ENCODE measurements around the gene REEP5.
"Not testable (repeated sequence)": the region's sequence is repeated elsewhere in the genome, so short reads cannot be mapped to it uniquely, and the experiment has no call there.

The REEP5 gene

DNA sequence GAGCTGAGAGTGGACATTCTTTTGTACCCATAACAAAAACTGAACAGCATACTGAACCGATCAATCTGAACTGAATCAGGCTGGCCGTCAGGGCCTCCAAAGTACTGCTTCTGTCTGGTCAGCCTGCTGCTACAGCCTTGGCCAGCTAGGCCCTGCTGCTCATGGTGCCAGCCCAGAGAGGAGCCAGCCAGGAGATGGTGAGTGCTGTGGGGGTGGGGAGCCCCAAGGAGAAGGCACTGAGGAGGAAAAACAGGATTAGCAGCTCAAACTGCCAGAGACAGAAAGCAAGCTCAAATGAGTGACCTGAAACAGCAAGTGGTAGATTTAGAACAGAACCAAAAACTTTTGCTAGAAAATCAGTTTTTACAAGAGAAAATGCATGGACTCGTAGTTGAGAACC lies 37.0 kb downstream of the REEP5 start:
- no peak for DNase-seq (ENCODE audit: low spot score)

DNA sequence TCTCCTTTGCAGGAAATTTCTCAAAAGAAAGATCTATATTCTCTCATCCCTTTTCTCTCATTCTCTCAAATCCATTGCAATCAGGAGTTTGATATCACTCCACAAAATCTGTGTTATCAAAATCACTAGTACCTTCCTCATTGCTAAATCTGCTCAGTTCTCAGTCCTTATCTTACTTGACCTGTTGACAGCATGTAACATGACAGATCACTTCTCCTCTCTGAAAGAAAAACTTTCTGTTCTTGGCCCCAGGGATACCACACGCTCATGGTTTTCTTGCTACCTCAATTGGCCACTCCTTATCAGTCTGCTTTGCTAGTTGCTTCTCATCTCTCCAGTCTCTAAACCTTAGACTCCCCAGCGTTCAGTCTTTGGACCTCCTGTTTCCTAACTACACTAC lies 38.8 kb downstream of the REEP5 start:
- DNase-seq (ENCODE audit: low spot score), result no peak

GRCh38 chr5:112880219-112880964 lies 41.6 kb downstream of the REEP5 start:
- no peak for DNase-seq (ENCODE audit: low spot score)

DNA sequence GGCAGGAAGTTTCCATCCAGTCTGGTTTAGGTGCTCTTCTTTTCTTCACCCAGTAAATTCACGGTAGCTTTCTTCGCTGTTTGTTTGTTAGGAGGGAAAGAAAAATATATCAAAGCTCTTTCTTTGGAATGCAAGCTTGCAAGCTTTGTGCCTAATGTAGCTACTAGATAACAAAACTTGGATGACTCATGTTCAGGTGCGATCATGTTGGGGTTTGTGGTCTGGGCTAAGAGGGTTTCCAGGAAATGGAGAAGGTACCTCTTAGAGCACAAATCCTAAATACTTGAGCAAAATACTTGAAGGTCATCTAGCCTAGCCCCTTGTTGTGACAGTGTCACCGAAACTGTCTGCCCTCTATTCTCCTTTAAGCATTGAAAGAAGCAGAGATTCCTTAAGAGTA lies 43.3 kb downstream of the REEP5 start:
- DNase-seq (ENCODE audit: low spot score), result no peak

DNA sequence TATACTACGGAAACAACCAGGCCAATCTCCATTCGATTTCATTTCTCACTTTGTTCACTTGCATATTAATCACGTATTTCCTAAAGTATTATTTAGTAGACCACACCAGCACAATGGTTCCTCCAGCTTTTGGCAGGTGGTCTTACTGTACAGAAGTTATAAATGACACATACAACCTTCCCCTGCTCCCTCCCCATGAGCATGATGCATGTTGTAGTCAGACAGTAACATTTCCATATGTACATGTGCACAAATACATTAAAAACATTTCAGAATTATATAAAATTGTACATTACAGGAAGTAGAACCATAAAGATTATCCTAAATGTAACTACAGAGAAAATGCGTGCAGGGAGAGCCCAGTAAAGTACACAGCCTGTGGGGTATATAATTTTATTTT lies 43.9 kb downstream of the REEP5 start:
- DNase-seq (ENCODE audit: low spot score), result no peak

- no peak for DNase-seq (ENCODE audit: low spot score)
Observed at GRCh38 chr5:112876362-112876761, 45.7 kb downstream of the REEP5 start.

DNA sequence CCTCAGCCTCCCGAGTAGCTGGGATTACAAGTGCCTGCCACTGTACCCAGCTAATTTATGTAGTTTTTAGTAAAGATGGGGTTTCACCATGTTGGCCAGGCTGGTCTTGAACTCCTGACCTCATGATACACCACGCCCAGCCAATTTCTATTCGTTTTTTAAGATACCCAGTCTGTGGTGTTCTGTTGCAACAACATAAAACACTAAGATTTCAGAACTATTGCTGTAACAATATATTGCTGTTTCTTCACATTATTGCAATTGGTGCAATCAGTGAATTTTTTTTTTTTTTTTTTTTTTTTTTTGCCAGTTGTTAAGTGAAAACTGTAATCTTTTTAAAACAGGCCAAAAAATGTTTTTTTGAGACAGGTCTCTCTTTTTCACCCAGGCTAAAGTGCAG lies 51.1 kb downstream of the REEP5 start:
- DNase-seq (ENCODE audit: low spot score), result no peak

DNA sequence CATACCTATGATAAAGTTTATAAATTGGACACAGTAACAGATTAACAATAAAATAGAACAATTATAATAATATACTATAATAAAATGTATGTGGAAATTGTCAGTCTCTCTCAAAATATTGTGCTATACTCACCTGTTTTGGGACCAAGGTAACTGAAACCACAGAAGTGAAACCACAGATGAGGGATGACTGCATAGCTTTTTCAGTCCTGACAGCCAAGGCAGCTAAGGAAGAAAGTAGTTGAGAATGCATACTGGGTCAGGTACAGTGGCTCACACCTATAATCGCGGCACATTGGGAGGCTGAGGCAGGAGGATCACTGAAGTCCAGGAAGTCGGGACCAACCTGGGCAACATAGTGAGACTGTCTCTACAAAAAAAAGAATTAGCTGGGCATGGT lies 52.1 kb downstream of the REEP5 start:
- DNase-seq (ENCODE audit: low spot score), result no peak

DNA sequence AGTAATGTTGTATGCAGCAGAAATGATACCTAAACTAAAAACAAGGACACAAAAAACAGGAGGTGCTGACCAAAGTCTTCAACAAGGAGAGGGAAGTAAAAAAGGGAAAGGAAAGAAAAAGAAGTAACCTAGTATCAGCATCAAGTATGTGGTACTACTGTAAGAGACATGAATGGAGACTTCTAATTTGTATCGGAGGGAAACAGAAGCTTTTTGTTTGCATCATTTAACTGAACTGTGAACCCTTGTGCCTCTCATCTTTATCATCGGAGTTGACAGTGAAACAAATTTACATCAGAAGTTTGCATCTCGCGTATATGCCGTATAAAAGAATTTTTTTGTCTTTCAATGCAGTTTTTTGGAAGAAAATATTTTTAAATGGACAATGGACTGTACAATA lies 54.6 kb downstream of the REEP5 start:
- DNase-seq (ENCODE audit: low spot score), result no peak

DNA sequence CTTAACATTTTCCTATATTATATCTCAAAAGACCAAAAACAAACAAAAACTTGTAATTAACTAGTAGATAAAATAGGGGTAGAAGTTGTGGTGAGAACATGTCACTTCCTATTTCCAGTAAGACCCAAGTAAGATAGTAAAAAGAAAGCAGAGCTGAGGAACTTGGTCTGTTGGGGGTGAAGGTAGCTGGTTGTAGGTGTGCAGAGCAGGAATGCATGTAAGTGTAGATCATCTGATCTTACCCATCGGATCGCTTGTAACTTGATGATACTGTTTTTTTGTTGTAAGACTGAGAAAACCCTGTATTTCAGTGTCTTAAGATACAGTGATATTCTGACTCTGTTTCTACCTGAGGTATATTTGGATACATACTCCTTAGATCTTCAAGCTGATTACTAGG lies 55.3 kb downstream of the REEP5 start:
- DNase-seq (ENCODE audit: low spot score), result no peak

GRCh38 chr5:112865128-112865527 lies 56.9 kb downstream of the REEP5 start:
- DNase-seq (ENCODE audit: low spot score), result no peak

GRCh38 chr5:112863549-112863948 lies 58.5 kb downstream of the REEP5 start:
- no peak for DNase-seq (ENCODE audit: low spot score)

DNA sequence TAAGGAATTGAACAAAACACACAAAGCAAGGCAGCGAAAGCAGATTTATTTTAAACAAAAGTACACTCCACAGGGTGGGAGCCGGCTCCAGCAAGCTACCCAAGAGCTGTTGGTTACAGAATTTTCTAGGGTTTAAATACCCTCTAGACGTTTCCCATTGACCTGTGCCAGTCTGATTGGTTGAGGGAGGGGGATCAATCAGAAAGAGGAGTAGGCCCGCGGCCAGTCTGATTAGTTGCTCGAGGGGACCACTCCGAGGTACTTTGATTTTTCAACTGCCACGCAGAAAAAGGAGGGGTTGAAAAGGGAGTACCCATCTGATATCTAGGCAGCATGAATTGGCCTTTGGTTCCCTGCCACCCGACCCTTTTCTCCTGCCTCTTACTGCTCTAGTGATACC lies 59.9 kb downstream of the REEP5 start:
- no peak for DNase-seq (ENCODE audit: low spot score)

DNA sequence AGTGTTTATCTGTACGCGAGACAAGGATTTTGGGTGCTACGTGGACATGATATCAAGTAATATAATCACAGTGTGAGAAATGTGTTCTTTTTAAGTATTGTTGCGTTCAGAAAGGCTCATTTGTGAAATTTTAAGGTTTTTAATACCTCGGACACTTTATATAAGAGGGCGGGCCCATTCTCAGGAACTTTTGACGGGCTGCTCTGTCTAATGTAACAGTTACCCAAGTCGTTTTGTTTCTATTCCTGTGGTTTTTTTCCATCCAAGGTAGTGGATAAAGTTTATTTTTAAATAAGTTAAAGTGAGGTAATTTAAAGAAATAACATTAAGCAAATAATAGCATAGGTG lies 60.4 kb downstream of the REEP5 start:
- DNase-seq (ENCODE audit: low spot score), result no peak

DNA sequence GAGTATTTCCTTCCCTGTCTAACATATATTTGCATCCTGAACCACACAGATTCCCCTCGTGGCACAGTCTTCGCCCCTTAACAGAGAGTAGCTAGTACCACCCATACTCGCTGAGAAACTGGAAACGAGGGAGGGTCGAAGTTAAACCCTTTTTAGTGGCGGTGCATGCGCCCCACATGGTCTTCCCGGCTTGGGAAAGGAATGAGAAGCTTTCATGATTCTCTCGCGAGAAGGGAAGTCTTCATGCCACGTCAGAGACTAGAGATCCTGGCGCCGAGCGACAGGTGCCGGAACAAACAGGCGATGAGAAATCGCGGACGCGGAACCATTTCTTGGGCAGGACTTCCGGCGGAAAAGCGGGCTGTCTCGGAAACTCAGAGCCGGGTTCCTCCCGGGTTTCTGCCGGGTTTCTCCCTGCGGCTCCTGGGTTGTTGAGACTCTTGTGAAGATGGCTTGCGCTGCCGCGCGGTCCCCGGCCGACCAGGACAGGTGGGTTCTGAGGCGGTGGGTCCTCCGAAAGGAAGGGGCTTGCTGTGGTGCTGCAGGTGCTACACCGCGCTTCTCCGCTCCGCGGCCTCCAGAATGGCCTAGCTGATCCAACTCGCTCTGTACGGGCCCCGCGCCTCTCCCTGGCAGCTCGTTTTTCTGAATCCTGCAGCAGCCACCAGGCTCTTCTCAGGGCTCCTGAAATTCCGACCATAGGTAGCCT lies 60.9 kb downstream of the REEP5 start, which contains the start of gene SRP19:
Gene SRP19, plus strand, starts transcription at position 359 of the 709 bp plus-strand sequence. Its CDS starts 90 bp downstream, at position 449.
- peak; percentile 94 for DNase-seq (ENCODE audit: low spot score)

DNA sequence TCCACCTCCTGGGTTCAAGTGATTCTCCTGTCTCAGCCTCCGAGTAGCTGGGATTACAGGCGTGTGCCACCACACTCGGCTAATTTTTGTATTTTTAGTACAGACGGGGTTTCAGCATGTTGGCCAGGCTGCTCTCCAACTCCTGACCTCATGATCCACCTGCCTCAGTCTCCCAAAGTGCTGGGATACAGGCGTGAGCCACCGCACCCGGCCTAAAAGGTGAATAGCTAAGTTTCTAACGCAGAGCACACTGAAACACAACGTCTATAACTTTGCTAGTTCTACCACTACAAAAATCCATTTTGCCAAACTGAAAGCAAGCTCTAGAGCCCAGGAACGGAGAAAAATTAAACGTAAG lies 61.5 kb downstream of the REEP5 start:
- DNase-seq (ENCODE audit: low spot score), result not testable (repeated sequence)

GRCh38 chr5:112857866-112858265 lies 64.2 kb downstream of the REEP5 start:
- DNase-seq (ENCODE audit: low spot score), result no peak

GRCh38 chr5:112854651-112855050 lies 67.4 kb downstream of the REEP5 start:
- DNase-seq (ENCODE audit: low spot score), result no peak

DNA sequence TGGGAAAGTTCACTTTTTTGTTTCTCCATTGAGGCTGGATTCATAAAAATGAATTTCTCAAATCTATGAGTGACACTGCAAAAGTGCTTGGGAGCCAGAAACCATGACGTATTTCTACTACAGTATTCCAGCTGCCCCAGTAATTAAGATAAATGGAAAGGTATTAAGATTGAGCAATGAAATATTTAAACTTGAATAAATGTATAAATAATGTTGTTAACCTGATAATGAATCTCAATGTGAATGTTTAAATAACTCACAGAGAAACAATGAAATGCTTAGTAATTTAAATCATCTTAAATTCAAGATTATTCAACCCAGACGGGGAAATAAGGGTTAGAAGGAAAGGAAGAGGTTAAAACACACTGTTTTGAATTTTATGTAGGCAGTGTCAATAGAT lies 72.1 kb downstream of the REEP5 start:
- DNase-seq (ENCODE audit: low spot score), result no peak

- no peak for DNase-seq (ENCODE audit: low spot score)
Observed at GRCh38 chr5:112848116-112848811, 73.8 kb downstream of the REEP5 start.

- no peak for DNase-seq (ENCODE audit: low spot score)
Observed at GRCh38 chr5:112847306-112847705, 74.7 kb downstream of the REEP5 start.

DNA sequence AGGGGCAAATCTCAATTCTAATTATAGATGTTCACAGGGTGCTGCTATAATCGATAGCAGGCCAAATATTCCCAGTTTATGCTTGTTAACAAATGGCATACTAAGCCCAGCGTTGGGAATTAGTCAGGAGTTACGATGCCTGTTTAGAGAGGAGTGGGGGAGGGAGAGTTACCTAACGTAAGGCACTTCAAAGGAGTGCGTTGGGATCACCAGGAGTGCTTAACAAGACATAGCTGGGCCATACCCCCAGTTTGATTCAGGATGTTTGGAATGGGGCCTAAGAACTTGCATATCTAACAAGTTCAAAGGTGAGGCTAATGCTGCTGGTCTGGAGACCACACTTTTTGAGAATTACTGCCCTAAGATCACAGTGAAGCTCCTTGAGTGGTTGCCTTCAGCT lies 75.5 kb downstream of the REEP5 start:
- DNase-seq (ENCODE audit: low spot score), result no peak

GRCh38 chr5:112844489-112844888 lies 77.5 kb downstream of the REEP5 start:
- DNase-seq (ENCODE audit: low spot score), result no peak

All from left forelimb (tissue), 1 donor.